Endothelial cell (in vitro differentiated cells): Measurements from ENCODE around the gene TEX19. TPM values are rescaled to one million over a fixed set of nuclear protein-coding genes. Genes with fewer than 3 reads are reported as not detected.

Source experiments
- DNase-seq: peaks from one replicate; pipeline ENCODE4 v3.0.0; 2021; ENCODE audit warnings: low spot score
- H3K27ac Mint-ChIP-seq: one replicate; pipeline ENCODE4 v1.8.0; 2021; ENCODE audit warnings: mixed read lengths, inconsistent platforms; ENCODE audit not compliant: unreplicated experiment
- H3K27me3 Mint-ChIP-seq: one replicate; pipeline ENCODE4 v1.8.0; 2021; ENCODE audit warnings: mild to moderate bottlenecking, moderate library complexity, mixed read lengths, inconsistent platforms; ENCODE audit not compliant: unreplicated experiment
- H3K36me3 Mint-ChIP-seq: one replicate; pipeline ENCODE4 v1.8.0; 2021; ENCODE audit warnings: mild to moderate bottlenecking, low read depth, mixed read lengths, inconsistent platforms; ENCODE audit not compliant: unreplicated experiment
- H3K4me1 Mint-ChIP-seq: one replicate; pipeline ENCODE4 v1.8.0; 2021; ENCODE audit warnings: mild to moderate bottlenecking, mixed read lengths, inconsistent platforms; ENCODE audit not compliant: unreplicated experiment
- H3K4me3 Mint-ChIP-seq: one replicate; pipeline ENCODE4 v1.8.0; 2021; ENCODE audit warnings: mild to moderate bottlenecking, mixed read lengths, inconsistent platforms; ENCODE audit not compliant: unreplicated experiment
- H3K9me3 Mint-ChIP-seq: one replicate; pipeline ENCODE4 v1.8.0; 2021; ENCODE audit warnings: mixed read lengths, inconsistent platforms; ENCODE audit not compliant: unreplicated experiment
- total RNA-seq: library from RNA; stranded (reverse); fragmentation: NEBNext Ultra II Directional; extraction: Animal tissue kit (Norgen Biotek cat#: 25700); gene quantifications from one replicate; pipeline ENCODE4 v1.2.1, GENCODE V29; 2021; ENCODE audit not compliant: unreplicated experiment
- TF ChIP-seq, protein P1 (sequence below): fragments of 200-600 bp; sonication (generic); IDR thresholded peaks from one replicate; pipeline ENCODE4 v1.5.0; 2021; ENCODE audit warnings: antibody characterized with exemption; ENCODE audit not compliant: unreplicated experiment

TEX19 gene
- total RNA-seq, 1 donor from 2014 or later: 0.26 TPM

DNA sequence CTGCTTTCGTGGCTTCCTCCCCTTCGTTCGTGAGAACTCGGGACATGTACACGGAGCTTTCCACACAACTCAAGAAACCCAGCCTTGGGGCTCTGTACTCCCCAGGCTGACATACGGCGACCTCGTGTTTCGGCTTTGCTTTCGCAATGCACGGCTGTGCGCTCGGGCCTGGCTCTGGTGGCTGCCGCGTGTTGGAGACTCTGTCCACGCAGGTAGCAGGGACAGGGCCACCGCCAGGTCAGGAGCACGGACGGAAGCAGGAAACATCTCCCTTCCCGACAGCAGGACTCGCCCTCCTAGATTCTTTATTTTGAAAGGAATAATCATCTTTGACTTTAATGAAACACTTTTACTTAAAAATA, 29.9 kb downstream of the TEX19 start:
- no peaks in the 10 kb centered on the region for H3K4me1 Mint-ChIP-seq
- H3K27ac Mint-ChIP-seq: no peak overlapping the region
- TF ChIP-seq, protein P1, sequence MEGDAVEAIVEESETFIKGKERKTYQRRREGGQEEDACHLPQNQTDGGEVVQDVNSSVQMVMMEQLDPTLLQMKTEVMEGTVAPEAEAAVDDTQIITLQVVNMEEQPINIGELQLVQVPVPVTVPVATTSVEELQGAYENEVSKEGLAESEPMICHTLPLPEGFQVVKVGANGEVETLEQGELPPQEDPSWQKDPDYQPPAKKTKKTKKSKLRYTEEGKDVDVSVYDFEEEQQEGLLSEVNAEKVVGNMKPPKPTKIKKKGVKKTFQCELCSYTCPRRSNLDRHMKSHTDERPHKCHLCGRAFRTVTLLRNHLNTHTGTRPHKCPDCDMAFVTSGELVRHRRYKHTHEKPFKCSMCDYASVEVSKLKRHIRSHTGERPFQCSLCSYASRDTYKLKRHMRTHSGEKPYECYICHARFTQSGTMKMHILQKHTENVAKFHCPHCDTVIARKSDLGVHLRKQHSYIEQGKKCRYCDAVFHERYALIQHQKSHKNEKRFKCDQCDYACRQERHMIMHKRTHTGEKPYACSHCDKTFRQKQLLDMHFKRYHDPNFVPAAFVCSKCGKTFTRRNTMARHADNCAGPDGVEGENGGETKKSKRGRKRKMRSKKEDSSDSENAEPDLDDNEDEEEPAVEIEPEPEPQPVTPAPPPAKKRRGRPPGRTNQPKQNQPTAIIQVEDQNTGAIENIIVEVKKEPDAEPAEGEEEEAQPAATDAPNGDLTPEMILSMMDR: no peak
- no peaks in the 10 kb centered on the region for H3K9me3 Mint-ChIP-seq
- H3K4me3 Mint-ChIP-seq: no peak overlapping the region
- DNase-seq: no peak
- H3K27me3 Mint-ChIP-seq: peaks cover 6% of the 10 kb centered on the region
- peaks cover 10% of the 10 kb centered on the region for H3K36me3 Mint-ChIP-seq

DNA sequence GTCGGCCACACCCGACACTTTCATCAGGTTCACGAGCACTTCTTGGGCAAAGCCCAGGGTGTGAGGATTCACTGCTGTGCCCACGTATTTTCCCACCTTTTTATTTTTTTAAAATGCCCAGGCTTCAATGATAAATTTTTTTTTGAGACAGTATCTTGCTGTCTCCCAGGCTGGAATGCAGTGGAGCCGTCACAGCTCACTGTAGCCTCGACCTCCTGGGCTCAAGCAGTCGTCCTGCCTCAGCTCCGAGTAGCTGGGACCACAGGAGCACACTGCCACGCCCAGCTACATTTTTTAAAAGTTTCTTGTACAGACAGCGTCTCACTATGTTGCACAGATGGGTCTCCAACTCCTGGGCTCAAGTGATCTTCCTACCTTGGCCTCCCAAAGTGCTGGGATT, 30.3 kb downstream of the TEX19 start:
- TF ChIP-seq, protein P1: no peak
- no peak overlapping the region for H3K27ac Mint-ChIP-seq
- no peaks in the 10 kb centered on the region for H3K9me3 Mint-ChIP-seq
- DNase-seq: no peak
- H3K4me3 Mint-ChIP-seq: no peak overlapping the region
- peaks cover 10% of the 10 kb centered on the region for H3K36me3 Mint-ChIP-seq
- H3K4me1 Mint-ChIP-seq: no peaks in the 10 kb centered on the region
- peaks cover 6% of the 10 kb centered on the region for H3K27me3 Mint-ChIP-seq

- H3K36me3 Mint-ChIP-seq: peaks cover 10% of the 10 kb centered on the region
- TF ChIP-seq, protein P1: no peak
- no peaks in the 10 kb centered on the region for H3K9me3 Mint-ChIP-seq
- no peak for DNase-seq
- H3K27me3 Mint-ChIP-seq: peaks cover 6% of the 10 kb centered on the region
- H3K4me1 Mint-ChIP-seq: no peaks in the 10 kb centered on the region
- no peak overlapping the region for H3K27ac Mint-ChIP-seq
- H3K4me3 Mint-ChIP-seq: no peak overlapping the region
Measured at GRCh38 chr17:82390015-82390859, 31.2 kb downstream of the TEX19 start.

DNA sequence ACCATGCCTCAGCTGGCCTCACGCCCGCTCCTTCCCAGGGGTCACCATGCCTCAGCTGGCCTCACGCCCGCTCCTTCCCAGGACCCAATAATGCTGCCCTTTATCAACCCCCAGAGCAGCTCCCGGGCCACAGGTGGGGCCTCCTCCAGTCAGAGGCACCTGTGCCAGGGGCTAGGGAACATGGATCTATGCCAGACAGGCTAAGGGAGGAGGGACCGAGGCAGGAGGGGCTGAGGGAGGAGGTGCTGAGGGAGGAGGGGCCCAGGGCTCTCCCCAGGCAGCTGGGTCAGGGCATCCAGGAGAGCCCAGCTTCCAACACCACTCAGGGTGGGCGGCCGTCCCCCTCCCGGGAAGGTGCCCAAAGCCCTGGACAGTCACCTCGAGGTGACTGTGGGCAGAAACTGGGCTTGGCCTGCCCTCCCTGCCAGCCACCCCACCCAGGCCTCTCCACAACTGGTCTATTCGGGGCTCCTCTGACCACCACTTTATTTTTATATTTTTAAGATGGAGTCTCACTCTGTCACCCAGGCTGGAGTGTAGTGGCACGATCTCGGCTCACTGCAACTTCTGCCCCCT, 31.9 kb downstream of the TEX19 start:
- Mint-ChIP-seq H3K27ac (no peak overlapping the region), H3K27me3 (peaks cover 9% of the 10 kb centered on the region), H3K9me3 (no peaks in the 10 kb centered on the region), H3K36me3 (peaks cover 10% of the 10 kb centered on the region), H3K4me3 (no peak overlapping the region), H3K4me1 (no peaks in the 10 kb centered on the region)
- TF ChIP-seq, protein P1: no peak
- no peak for DNase-seq

GRCh38 chr17:82391496-82392066, 32.5 kb downstream of the TEX19 start:
- Mint-ChIP-seq H3K4me3 (no peak overlapping the region), H3K27me3 (peaks cover 9% of the 10 kb centered on the region)

More at GRCh38 chr17:82391496-82392066, 32.5 kb downstream of the TEX19 start:
- TF ChIP-seq, protein P1: no peak
- H3K36me3 Mint-ChIP-seq: peaks cover 10% of the 10 kb centered on the region
- no peak overlapping the region for H3K27ac Mint-ChIP-seq
- no peaks in the 10 kb centered on the region for H3K4me1 Mint-ChIP-seq
- DNase-seq: no peak
- H3K9me3 Mint-ChIP-seq: no peaks in the 10 kb centered on the region
